ENCODE data around the gene ITM2B. TPM values are rescaled to one million over a fixed set of nuclear protein-coding genes. Genes with fewer than 3 reads are reported as not detected.

The ITM2B gene
- total RNA-seq, 1 donor from 2014 or later = 56.2 TPM

DNA sequence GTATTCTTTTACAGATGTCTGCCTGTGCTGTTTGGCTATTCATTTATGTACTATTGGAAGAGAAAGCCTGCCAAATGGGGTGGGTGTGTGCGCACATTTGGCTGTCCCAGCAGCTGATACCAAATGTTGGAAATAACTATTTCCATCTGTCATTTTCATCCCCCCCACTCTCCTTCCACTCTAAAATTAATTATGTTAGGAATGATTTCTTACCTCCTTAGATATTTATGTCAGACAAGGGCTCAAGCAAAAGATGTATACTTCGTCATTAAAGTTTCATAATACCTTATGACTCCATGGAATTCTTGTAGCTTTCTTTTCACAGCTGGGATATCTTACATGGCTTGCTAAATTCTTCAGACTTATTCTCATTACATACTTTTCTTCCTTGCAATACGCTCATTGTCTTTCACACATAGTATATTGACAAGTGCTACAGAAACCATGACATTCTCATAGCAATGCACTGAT lies 18.6 kb downstream of the ITM2B start:
- H3K27me3 Mint-ChIP-seq (ENCODE audit: insufficient read depth) = no peaks in the 10 kb centered on the region
- DNase-seq (ENCODE audit: low spot score) = no peak
- peaks cover 29% of the 10 kb centered on the region for H3K36me3 Mint-ChIP-seq (ENCODE audit: low read depth)
- peaks cover 15% of the 10 kb centered on the region for H3K4me1 Mint-ChIP-seq (ENCODE audit: low read depth)
- H3K4me3 Mint-ChIP-seq = no peak overlapping the region
- H3K27ac Mint-ChIP-seq = no peak overlapping the region
- intact Hi-C loops (cut with micrococcal nuclease) = no loop called here
- H3K9me3 Mint-ChIP-seq = no peaks in the 10 kb centered on the region

DNA sequence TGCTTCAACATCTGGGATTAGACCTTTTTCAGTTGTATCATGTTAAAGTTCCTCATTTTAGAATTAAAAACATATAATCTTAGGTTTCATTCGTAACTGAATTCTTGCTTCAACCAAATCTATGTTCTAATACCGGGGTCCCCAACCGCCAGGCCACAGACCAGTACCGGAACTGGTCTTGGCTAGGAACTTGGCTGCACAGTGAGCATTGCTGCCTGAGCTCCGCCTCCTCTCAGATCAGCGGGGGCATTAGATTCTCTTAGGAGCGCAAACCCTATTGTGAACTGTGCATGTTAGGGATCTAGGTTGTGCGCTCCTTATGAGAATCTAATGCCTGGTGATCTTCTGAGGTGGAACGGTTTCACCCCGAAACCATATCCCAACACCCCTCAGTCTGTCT lies 19.2 kb downstream of the ITM2B start:
- Mint-ChIP-seq H3K27ac (no peak overlapping the region), H3K36me3 (ENCODE audit: low read depth) (peaks cover 31% of the 10 kb centered on the region), H3K27me3 (ENCODE audit: insufficient read depth) (no peaks in the 10 kb centered on the region), H3K4me1 (ENCODE audit: low read depth) (peaks cover 15% of the 10 kb centered on the region), H3K9me3 (no peaks in the 10 kb centered on the region), H3K4me3 (no peak overlapping the region)
- intact Hi-C loops (cut with micrococcal nuclease) = no loop called here
- no peak for DNase-seq (ENCODE audit: low spot score)

DNA sequence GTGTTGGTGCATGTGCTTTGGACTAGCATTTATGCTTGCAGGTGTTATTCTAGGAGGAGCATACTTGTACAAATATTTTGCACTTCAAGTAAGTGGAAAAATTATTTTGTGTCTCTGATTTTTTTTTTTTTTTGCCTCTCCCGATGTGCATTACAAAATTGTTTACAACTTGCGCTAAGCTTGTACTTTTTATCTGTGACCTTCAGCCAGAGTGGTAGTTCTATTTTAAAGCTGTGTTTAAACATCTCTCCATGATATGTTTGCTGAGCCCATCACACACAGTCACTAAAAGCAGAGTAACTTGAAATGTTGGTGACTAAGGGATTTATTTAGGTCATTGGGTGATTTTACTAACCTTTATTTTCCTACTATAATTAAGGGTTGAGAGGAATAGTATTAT lies 20.8 kb downstream of the ITM2B start:
- Mint-ChIP-seq H3K27ac (no peak overlapping the region), H3K36me3 (ENCODE audit: low read depth) (peaks cover 43% of the 10 kb centered on the region), H3K27me3 (ENCODE audit: insufficient read depth) (no peaks in the 10 kb centered on the region), H3K4me1 (ENCODE audit: low read depth) (peaks cover 14% of the 10 kb centered on the region), H3K4me3 (no peak overlapping the region), H3K9me3 (no peaks in the 10 kb centered on the region)
- intact Hi-C loops (cut with micrococcal nuclease) = no loop called here
- no peak for DNase-seq (ENCODE audit: low spot score)

DNA sequence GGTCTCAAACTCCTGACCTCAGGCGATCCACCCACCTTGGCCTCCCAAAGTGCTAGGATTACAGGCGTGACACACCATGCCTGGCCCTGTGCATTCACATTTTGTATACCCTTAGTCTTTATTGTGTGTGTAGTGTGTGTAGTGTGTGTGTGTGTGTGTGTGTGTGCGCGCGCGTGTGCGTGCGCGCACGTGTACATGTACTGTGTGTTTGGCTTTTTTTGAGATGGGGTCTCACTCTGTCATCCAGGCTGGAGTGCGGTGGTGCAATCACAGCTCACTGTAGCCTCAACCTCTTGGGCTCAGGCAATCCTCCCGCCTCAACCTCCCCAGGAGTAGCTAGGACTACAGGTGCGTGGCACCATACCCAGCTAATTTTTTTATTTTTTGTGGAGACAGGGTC lies 22.1 kb downstream of the ITM2B start:
- Mint-ChIP-seq H3K27ac (no peak overlapping the region), H3K9me3 (no peaks in the 10 kb centered on the region), H3K4me1 (ENCODE audit: low read depth) (peaks cover 10% of the 10 kb centered on the region), H3K27me3 (ENCODE audit: insufficient read depth) (no peaks in the 10 kb centered on the region), H3K36me3 (ENCODE audit: low read depth) (peaks cover 53% of the 10 kb centered on the region), H3K4me3 (no peak overlapping the region)
- DNase-seq (ENCODE audit: low spot score) = no peak
- intact Hi-C loops (cut with micrococcal nuclease) = no loop called here

DNA sequence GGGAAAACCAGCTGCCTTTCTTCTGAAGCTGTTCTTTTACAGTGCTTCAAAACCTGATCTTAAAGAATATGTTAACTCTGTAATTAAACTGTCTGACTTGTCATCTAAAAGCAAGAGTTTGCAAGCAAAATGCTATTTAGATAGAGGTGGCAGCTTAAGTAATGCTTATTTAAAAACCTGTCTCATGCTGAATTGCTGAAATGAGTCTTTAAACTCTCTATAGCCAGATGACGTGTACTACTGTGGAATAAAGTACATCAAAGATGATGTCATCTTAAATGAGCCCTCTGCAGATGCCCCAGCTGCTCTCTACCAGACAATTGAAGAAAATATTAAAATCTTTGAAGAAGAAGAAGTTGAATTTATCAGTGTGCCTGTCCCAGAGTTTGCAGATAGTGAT lies 22.9 kb downstream of the ITM2B start:
- Mint-ChIP-seq H3K27me3 (ENCODE audit: insufficient read depth) (no peaks in the 10 kb centered on the region), H3K36me3 (ENCODE audit: low read depth) (peaks cover 59% of the 10 kb centered on the region), H3K4me3 (no peak overlapping the region), H3K4me1 (ENCODE audit: low read depth) (peaks cover 10% of the 10 kb centered on the region), H3K27ac (no peak overlapping the region), H3K9me3 (no peaks in the 10 kb centered on the region)
- no peak for DNase-seq (ENCODE audit: low spot score)
- intact Hi-C loops (cut with micrococcal nuclease) = no loop called here

DNA sequence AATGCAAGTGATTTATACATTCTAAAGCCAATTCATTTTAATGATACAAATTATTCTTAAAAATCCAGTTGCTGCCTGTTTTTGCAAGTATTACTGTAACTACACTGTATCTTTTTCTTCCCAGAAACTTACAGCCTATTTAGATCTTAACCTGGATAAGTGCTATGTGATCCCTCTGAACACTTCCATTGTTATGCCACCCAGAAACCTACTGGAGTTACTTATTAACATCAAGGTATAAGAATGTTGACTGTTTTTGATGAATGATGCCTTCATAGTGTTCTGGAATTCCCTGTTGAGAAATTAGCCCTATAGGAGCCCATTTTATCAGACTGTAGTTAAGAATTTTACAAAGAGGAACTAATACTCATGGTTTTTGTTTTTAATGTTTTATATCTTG lies 25.0 kb downstream of the ITM2B start:
- Mint-ChIP-seq H3K4me3 (no peak overlapping the region), H3K27me3 (ENCODE audit: insufficient read depth) (no peaks in the 10 kb centered on the region), H3K9me3 (no peaks in the 10 kb centered on the region), H3K27ac (no peak overlapping the region), H3K4me1 (ENCODE audit: low read depth) (no peaks in the 10 kb centered on the region), H3K36me3 (ENCODE audit: low read depth) (peaks cover 67% of the 10 kb centered on the region)
- intact Hi-C loops (cut with micrococcal nuclease) = no loop called here
- no peak for DNase-seq (ENCODE audit: low spot score)

DNA sequence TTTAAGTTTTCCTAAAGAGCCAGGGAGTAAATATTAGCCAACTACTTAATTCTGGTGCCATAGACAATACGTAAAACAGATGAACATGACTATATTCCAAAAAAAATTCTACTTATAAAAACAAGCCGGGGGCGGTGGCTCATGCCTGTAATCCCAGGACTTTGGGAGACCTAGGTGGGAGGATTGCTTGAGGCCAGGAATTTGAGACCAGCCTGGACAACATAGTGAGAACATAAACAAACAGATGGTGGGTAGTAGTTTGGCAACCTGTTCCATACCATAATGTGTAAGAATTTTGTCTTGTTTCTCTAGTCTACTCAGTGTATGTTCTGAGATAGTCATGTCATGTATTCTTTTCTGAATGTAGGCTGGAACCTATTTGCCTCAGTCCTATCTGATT lies 25.4 kb downstream of the ITM2B start:
- Mint-ChIP-seq H3K27me3 (ENCODE audit: insufficient read depth) (no peaks in the 10 kb centered on the region), H3K9me3 (no peaks in the 10 kb centered on the region), H3K36me3 (ENCODE audit: low read depth) (peaks cover 70% of the 10 kb centered on the region), H3K4me3 (no peak overlapping the region), H3K27ac (no peak overlapping the region), H3K4me1 (ENCODE audit: low read depth) (no peaks in the 10 kb centered on the region)
- no peak for DNase-seq (ENCODE audit: low spot score)
- intact Hi-C loops (cut with micrococcal nuclease) = no loop called here

DNA sequence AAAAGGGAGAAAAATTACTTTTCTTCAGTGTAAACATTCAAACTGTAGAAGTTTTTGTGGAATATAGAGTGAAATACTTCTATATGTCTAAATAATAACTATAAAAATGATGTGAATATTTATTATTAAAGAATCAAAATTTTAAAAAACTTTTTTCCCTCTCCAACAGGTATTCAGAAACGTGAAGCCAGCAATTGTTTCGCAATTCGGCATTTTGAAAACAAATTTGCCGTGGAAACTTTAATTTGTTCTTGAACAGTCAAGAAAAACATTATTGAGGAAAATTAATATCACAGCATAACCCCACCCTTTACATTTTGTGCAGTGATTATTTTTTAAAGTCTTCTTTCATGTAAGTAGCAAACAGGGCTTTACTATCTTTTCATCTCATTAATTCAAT lies 28.0 kb downstream of the ITM2B start:
- no peak for DNase-seq (ENCODE audit: low spot score)
- Mint-ChIP-seq H3K36me3 (ENCODE audit: low read depth) (peaks cover 62% of the 10 kb centered on the region), H3K4me1 (ENCODE audit: low read depth) (peaks cover 19% of the 10 kb centered on the region), H3K9me3 (no peaks in the 10 kb centered on the region), H3K27me3 (ENCODE audit: insufficient read depth) (no peaks in the 10 kb centered on the region), H3K27ac (no peak overlapping the region), H3K4me3 (no peak overlapping the region)
- intact Hi-C loops (cut with micrococcal nuclease) = no loop called here

DNA sequence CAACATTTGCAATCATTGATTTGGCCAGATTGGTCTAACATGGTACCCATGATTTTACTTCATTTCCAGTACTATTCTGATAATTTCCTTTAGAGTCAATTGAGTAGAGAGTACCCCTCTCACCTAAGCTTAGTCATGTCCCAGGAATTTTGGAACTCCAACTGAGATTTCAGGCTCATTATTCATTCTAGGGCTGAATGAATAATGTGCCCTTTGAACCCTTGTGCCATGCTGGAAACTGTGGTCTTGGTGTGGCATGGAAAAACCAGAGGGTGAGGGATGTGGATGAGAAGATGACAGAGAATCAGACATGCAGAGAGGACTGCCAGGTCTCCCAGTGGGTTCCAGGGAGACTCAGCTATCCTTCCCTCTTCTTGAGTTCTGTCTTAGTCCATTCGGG lies 30.2 kb downstream of the ITM2B start:
- no peaks in the 10 kb centered on the region for H3K9me3 Mint-ChIP-seq
- H3K27me3 Mint-ChIP-seq (ENCODE audit: insufficient read depth) = no peaks in the 10 kb centered on the region
- no peak overlapping the region for H3K27ac Mint-ChIP-seq
- H3K4me3 Mint-ChIP-seq = no peak overlapping the region
- H3K4me1 Mint-ChIP-seq (ENCODE audit: low read depth) = peaks cover 24% of the 10 kb centered on the region
- DNase-seq (ENCODE audit: low spot score) = no peak
- peaks cover 52% of the 10 kb centered on the region for H3K36me3 Mint-ChIP-seq (ENCODE audit: low read depth)
- intact Hi-C loops (cut with micrococcal nuclease) = no loop called here

DNA sequence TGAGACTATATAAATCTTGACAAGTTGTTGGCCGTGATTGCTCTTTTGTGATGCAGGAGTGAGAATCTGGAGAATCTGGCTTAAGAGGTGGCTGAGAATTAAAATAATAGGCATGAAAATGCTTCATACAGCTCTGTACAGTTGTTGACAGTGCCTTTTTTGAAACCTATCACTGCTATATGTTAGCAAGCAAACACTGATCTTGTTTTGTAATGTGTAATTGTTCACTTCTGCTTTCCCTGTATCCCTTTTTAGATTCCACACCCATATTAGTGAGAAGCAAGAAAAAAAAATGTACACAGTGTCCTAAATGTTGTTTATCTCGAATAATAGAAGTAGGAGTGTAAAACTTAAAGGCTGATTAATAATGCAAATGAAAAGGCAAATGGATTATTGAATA lies 31.1 kb downstream of the ITM2B start:
- Mint-ChIP-seq H3K9me3 (no peaks in the 10 kb centered on the region), H3K4me1 (ENCODE audit: low read depth) (peaks cover 24% of the 10 kb centered on the region)

DNA sequence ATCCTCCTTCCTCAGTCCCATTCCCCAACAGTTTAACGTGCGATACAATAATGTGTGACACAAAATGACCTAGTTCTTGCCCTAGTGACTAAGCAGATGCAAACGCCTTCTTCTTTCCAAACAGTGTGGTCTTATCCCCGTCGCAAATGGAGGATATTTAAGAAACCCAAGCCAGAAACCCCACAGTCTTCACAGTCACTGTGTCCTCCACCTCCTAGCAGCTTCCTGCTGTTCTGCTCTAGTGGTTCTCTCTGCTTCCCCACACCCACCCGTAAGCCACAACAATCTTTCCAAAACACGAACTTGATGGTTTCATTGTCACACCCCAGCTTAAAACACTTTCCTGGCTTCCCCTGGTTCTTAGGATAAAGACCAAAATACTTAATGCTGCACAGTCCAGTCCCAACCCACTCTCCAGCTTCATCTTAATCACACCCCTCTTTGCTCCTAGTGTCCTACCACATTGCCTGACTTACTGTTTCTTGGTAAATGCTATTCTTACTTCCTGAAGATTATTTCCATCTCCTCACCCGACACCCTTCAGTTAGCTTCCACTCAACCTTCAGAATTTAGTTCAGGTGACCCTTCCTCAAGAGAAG lies 32.3 kb downstream of the ITM2B start:
- H3K27me3 Mint-ChIP-seq (ENCODE audit: insufficient read depth) = no peaks in the 10 kb centered on the region
- H3K36me3 Mint-ChIP-seq (ENCODE audit: low read depth) = peaks cover 43% of the 10 kb centered on the region
- intact Hi-C loops (cut with micrococcal nuclease) = loop anchor here (1.0 to 5.0 kb wide), 2 partner anchors 38 to 43 kb away; partner anchors contain the start of gene RB1
- no peaks in the 10 kb centered on the region for H3K9me3 Mint-ChIP-seq
- peaks cover 24% of the 10 kb centered on the region for H3K4me1 Mint-ChIP-seq (ENCODE audit: low read depth)
- H3K4me3 Mint-ChIP-seq = peak overlapping the region; percentile 8
- H3K27ac Mint-ChIP-seq = peak overlapping the region; percentile 40
- peak; percentile 13 for DNase-seq (ENCODE audit: low spot score)

More for the DNA sequence above, 31.1 kb downstream of the ITM2B start:
- Mint-ChIP-seq H3K4me3 (no peak overlapping the region), H3K27ac (no peak overlapping the region), H3K27me3 (ENCODE audit: insufficient read depth) (no peaks in the 10 kb centered on the region), H3K36me3 (ENCODE audit: low read depth) (peaks cover 47% of the 10 kb centered on the region)
- DNase-seq (ENCODE audit: low spot score) = no peak
- intact Hi-C loops (cut with micrococcal nuclease) = no loop called here

DNA sequence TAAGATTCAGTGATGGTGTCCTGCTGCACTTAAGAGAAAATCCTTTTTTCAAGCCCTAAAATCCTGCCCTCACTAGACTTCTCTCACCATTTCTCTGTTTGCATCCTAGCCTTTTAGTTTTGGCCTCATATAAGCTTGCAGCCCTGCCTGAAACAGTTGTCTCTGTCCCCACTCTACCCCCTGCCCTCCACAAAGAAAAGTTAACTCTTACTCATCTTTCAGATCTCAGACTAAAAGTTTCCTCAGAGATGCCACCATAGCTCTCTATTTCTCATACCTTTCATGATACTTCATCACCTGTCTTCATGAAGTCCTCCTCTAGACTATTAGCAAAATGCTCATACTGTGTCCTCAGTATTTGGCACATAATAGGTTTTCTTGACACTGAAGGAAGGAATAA lies 33.1 kb downstream of the ITM2B start:
- peaks cover 24% of the 10 kb centered on the region for H3K4me1 Mint-ChIP-seq (ENCODE audit: low read depth)
- H3K27me3 Mint-ChIP-seq (ENCODE audit: insufficient read depth) = no peaks in the 10 kb centered on the region
- no peaks in the 10 kb centered on the region for H3K9me3 Mint-ChIP-seq
- DNase-seq (ENCODE audit: low spot score) = no peak
- intact Hi-C loops (cut with micrococcal nuclease) = loop anchor here (5.0 kb wide), 1 partner anchor 44 kb away; no protein-coding TSS in a partner anchor
- no peak overlapping the region for H3K4me3 Mint-ChIP-seq
- no peak overlapping the region for H3K27ac Mint-ChIP-seq
- peaks cover 37% of the 10 kb centered on the region for H3K36me3 Mint-ChIP-seq (ENCODE audit: low read depth)

DNA sequence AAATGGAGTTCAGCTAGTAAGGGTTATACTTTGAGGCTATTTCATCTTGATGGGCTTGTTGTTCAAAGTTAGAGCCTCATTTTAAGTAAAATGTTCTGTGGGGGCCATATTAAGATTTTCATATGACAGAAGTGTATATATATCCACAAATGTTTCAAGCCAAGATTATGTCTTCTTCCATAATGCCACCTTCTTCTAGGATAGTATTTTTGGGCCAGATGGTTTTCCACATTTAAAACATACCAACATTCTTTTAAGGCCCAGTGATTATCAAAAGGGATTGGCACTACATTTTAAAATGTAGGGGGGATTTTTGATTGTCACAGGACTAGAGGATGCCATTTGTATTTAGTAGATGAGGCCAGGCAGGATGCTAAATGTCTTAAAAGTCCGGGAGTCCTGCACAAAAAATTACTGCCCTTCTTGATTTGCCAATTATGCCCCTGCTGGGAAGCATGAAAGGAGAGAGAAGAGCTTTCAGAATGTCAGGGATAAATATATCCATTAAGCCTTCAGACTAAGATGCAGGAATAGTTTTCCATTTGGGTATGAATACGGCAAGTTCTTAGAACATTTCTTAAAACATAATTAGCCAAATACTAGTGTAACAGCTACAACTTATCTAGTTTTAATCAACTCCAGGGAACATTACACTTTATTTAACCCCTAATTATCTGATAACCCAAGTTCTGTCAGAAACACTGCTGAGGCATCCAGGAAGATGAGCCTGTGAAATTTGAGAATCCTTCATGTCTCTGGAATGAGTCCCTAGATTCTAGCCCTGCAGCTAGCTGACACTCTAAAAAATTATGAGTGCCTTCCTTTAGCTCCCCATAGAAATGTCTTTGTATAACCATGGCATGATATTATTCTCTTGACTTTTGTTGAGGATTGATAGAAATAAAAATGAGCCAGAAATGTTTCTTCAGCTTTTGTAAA lies 34.0 kb downstream of the ITM2B start:
- Mint-ChIP-seq H3K9me3 (no peaks in the 10 kb centered on the region), H3K4me1 (ENCODE audit: low read depth) (peaks cover 24% of the 10 kb centered on the region), H3K27me3 (ENCODE audit: insufficient read depth) (no peaks in the 10 kb centered on the region), H3K27ac (no peak overlapping the region), H3K4me3 (no peak overlapping the region), H3K36me3 (ENCODE audit: low read depth) (peaks cover 37% of the 10 kb centered on the region)
- intact Hi-C loops (cut with micrococcal nuclease) = loop anchor here (5.0 kb wide), 1 partner anchor 45 kb away; no protein-coding TSS in a partner anchor
- no peak for DNase-seq (ENCODE audit: low spot score)

Measured in activated T-helper 1 cell treated with anti-CD3 and anti-CD28 coated beads, Interleukin-12 subunit alpha, Interleukin-12 subunit beta, Interleukin-2, Interleukin-4 antibody, amounts not matched to agents 30 ng/mL and 10 ng/mL and 1 ng/mL, durations not matched to agents 14 hours and 24 hours and 36 hours (primary cell).